SK-N-MC (cell line): Measurements from ENCODE around the gene PTPRG.
"Not testable (repeated sequence)": the region's sequence is repeated elsewhere in the genome, so short reads cannot be mapped to it uniquely, and the experiment has no call there.

Experiments
- DNase-seq: peaks from one replicate; pipeline ENCODE4 v3.0.0-alpha.2; 2011; ENCODE audit warnings: low read depth, low spot score
- H3K27ac ChIP-seq: fragments of 200-600 bp; sonication (generic); 2 replicates; pipeline ENCODE4 v1.5.1; 2016; ENCODE audit warnings: mixed run types
- H3K36me3 ChIP-seq: fragments of 200-600 bp; sonication (generic); 2 replicates; pipeline ENCODE4 v1.6.1; 2017; ENCODE audit warnings: antibody characterized with exemption, low read length, mixed read lengths; ENCODE audit not compliant: insufficient read depth
- H3K4me3 ChIP-seq: fragments of 200-600 bp; sonication (generic); 2 replicates; pipeline ENCODE4 v1.5.1; 2016
- H3K9ac ChIP-seq: fragments of 200-600 bp; sonication (generic); 2 replicates; pipeline ENCODE4 v1.8.0; 2017; ENCODE audit warnings: mixed run types, mixed read lengths; ENCODE audit not compliant: insufficient read length
- H3K9me3 ChIP-seq: fragments of 200-600 bp; sonication (generic); 2 replicates; pipeline ENCODE4 v1.6.1; 2017; ENCODE audit warnings: low read depth, mild to moderate bottlenecking, antibody characterized with exemption, low read length, moderate library complexity, mixed read lengths
- EZH2 ChIP-seq: fragments of 200-600 bp; sonication (generic); IDR thresholded peaks from one replicate; pipeline ENCODE4 v1.6.1; 2017; ENCODE audit warnings: antibody characterized with exemption
- FOXP2 ChIP-seq: optimal IDR thresholded peaks from 2 replicates; pipeline ENCODE3; 2011; ENCODE audit warnings: mild to moderate bottlenecking, moderate library complexity; ENCODE audit not compliant: insufficient read depth; ENCODE audit errors: extremely low read length, control extremely low read depth
- POLR2AphosphoS5 ChIP-seq: IDR thresholded peaks from 2 replicates; pipeline ENCODE4 v1.6.1; 2012; ENCODE audit warnings: mild to moderate bottlenecking, low read depth, low read length, borderline replicate concordance

PTPRG gene

DNA sequence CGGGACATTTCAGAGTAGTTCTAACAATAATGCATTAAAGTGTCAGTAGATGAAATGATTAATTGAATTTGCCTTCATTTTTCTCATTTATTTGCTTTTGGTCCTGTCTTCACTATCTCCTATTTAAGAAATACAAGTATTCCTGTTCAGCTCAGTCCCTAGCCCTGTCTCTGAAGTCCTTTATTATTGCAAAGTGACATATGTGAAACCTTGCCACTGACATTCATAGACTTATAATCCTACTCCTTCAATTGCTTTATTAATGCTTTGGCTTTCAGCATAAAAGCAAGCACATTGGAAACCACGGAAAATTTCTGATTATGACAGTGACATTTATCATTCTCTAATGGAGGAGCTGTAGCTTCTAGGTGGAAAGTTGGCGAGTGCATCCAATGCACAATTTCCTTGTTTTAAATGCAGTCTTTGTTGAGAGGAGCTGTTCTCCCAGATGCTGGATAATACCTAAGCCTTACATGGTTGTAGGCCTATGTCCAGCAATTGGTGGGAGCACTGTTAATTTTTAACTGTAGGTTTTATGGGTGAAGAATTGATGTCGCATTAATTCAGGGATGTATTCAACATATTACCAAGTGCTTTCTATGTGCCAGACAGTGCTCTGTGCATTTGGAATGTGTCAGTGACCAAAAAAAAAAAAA lies 474.2 kb downstream of the PTPRG start:
- Histone ChIP-seq H3K4me3 (no peak overlapping the region), H3K36me3 (no peaks in the 10 kb centered on the region), H3K27ac (no peak overlapping the region), H3K9me3 (no peaks in the 10 kb centered on the region), H3K9ac (no peak overlapping the region)
- TF ChIP-seq FOXP2 (no peak), EZH2 (no peak), POLR2AphosphoS5 (no peak)
- no peak for DNase-seq

DNA sequence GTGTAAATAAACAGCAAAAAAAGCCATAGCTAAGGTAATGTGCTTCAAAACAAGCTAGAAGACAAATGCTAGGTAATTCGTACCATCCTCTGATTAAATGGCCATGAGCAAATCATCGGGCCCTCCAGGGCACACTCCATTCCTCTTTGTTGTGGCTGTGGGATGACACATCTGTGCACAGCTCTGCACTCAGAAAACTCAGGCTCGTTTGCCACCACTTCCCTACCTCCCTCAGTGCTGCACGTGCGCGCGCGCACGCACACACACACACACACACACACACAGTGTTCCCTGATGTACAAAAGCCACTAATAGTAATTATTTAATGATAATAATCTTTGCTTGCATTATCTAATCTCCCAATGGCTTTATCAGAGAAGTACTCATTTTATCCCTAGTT lies 475.4 kb downstream of the PTPRG start:
- no peak overlapping the region for H3K9ac ChIP-seq
- no peaks in the 10 kb centered on the region for H3K9me3 ChIP-seq
- H3K36me3 ChIP-seq = no peaks in the 10 kb centered on the region
- no peak overlapping the region for H3K27ac ChIP-seq
- no peak for DNase-seq
- TF ChIP-seq EZH2 (no peak), FOXP2 (no peak), POLR2AphosphoS5 (no peak)
- no peak overlapping the region for H3K4me3 ChIP-seq

- not testable (repeated sequence) for H3K36me3 ChIP-seq, DNase-seq, H3K27ac ChIP-seq, H3K9ac ChIP-seq, H3K4me3 ChIP-seq, H3K9me3 ChIP-seq
Observed at GRCh38 chr3:62038798-62039197, 477.4 kb downstream of the PTPRG start.

DNA sequence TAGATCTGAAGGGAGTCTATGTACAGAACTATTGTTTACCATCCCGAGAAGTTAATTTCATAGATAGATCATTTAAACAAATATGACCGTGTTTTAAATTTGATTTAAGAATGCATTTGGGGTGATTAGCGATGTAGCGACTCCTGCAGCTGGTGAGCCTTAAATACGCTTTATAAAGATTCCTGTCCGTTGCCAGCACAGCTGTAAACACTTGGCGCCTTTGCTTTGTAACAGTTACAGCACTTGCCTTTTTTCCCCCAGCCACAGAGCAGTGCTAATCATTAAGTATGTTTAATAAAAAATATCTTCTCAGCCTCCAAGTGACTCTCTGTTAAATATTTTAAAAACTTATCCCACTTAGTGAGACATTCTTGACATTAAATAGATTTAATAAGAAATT lies 478.2 kb downstream of the PTPRG start:
- Histone ChIP-seq H3K36me3 (no peaks in the 10 kb centered on the region), H3K9me3 (no peaks in the 10 kb centered on the region), H3K4me3 (no peak overlapping the region), H3K27ac (no peak overlapping the region), H3K9ac (no peak overlapping the region)
- TF ChIP-seq FOXP2 (no peak), POLR2AphosphoS5 (no peak), EZH2 (no peak)
- no peak for DNase-seq

- H3K36me3 ChIP-seq = no peaks in the 10 kb centered on the region
- H3K9me3 ChIP-seq = no peaks in the 10 kb centered on the region
- H3K27ac ChIP-seq = no peak overlapping the region
- TF ChIP-seq POLR2AphosphoS5 (no peak), FOXP2 (no peak), EZH2 (no peak)
- H3K4me3 ChIP-seq = no peak overlapping the region
- DNase-seq = no peak
- H3K9ac ChIP-seq = no peak overlapping the region
Observed at GRCh38 chr3:62041681-62042080, 480.3 kb downstream of the PTPRG start.

- no peak for TF ChIP-seq POLR2AphosphoS5
- no peak for TF ChIP-seq FOXP2
- TF ChIP-seq EZH2 = no peak
- no peak for DNase-seq
- Histone ChIP-seq H3K27ac (no peak overlapping the region), H3K9me3 (no peaks in the 10 kb centered on the region), H3K36me3 (no peaks in the 10 kb centered on the region), H3K4me3 (no peak overlapping the region), H3K9ac (no peak overlapping the region)
Observed at GRCh38 chr3:62044874-62045411, 483.6 kb downstream of the PTPRG start.

GRCh38 chr3:62046326-62046725 lies 485.0 kb downstream of the PTPRG start:
- TF ChIP-seq FOXP2 (no peak), POLR2AphosphoS5 (no peak), EZH2 (no peak)
- no peak for DNase-seq

DNA sequence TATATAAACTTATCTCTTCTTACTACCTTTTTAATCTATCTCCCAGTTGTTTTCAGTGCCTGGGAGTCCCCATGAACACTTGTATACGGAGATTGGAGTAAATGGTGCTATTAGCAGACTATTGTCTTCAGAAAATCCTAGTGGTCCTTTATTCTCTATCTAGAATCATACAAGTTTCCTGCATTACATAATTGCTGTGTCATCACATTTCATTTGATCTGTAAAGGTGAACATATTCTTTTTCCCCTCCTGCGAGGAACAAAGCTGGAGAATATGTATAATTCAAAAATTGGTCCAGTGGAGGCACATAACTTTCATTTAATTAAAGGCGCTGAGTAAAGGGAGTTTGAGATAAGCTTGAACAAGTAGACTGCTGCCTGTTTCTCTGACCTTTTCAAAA lies 487.2 kb downstream of the PTPRG start:
- DNase-seq = no peak
- H3K9ac ChIP-seq = no peak overlapping the region
- no peaks in the 10 kb centered on the region for H3K9me3 ChIP-seq
- H3K36me3 ChIP-seq = no peaks in the 10 kb centered on the region
- no peak overlapping the region for H3K4me3 ChIP-seq
- TF ChIP-seq EZH2 (no peak), POLR2AphosphoS5 (no peak), FOXP2 (no peak)
- H3K27ac ChIP-seq = no peak overlapping the region

More at GRCh38 chr3:62046326-62046725, 485.0 kb downstream of the PTPRG start:
- H3K9me3 ChIP-seq = no peaks in the 10 kb centered on the region
- no peak overlapping the region for H3K27ac ChIP-seq
- no peaks in the 10 kb centered on the region for H3K36me3 ChIP-seq
- H3K9ac ChIP-seq = no peak overlapping the region
- no peak overlapping the region for H3K4me3 ChIP-seq

DNA sequence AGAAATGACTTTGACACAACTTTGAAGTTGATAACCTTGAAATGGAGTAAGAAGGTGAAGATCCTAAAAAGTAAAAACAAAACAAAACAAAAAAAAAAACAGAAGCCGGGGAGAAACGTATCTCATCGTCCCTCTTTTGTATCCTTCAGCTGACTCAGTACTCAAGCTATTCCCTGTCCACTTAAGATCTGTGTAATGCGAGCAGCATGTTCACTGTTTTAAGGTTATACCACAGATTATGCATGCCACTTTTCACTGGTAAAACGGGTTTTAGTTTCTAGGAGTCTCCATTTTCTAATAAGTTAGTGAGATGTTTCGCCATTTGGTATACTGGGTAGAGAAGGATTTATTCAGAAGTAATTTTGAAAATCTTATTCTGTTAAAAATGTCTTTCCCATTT lies 487.7 kb downstream of the PTPRG start:
- TF ChIP-seq EZH2 = no peak
- TF ChIP-seq FOXP2 = no peak
- TF ChIP-seq POLR2AphosphoS5 = no peak
- Histone ChIP-seq H3K9ac (no peak overlapping the region), H3K27ac (no peak overlapping the region), H3K9me3 (no peaks in the 10 kb centered on the region), H3K4me3 (no peak overlapping the region), H3K36me3 (no peaks in the 10 kb centered on the region)
- DNase-seq = no peak
